Astrocyte (in vitro differentiated cells and primary cell): Measurements from ENCODE around the gene TMEM179. TPM values are rescaled to one million over a fixed set of nuclear protein-coding genes. Genes with fewer than 3 reads are reported as not detected.

Experiments used
- DNase-seq: peaks from one replicate; pipeline ENCODE4 v3.0.0-alpha.2; 2010; ENCODE audit warnings: low read depth
- FAIRE-seq: peaks from 2 replicates; lab custom pipeline; 2011; peaks lifted over from hg19 to GRCh38; lab: Jason Lieb, UNC
- H2AFZ ChIP-seq: 2 replicates; pipeline ENCODE4 v1.6.0; 2012; ENCODE audit warnings: low read depth, low read length, inconsistent platforms
- H3K27ac ChIP-seq: 2 replicates; pipeline ENCODE4 v1.5.1; 2011; ENCODE audit warnings: low read depth, low read length, inconsistent platforms
- H3K27me3 ChIP-seq: 2 replicates; pipeline ENCODE4 v1.6.0; 2011; ENCODE audit warnings: low read length, inconsistent platforms; ENCODE audit not compliant: insufficient read depth
- H3K36me3 ChIP-seq: 2 replicates; pipeline ENCODE4 v1.5.1; 2011; ENCODE audit warnings: low read length, inconsistent platforms; ENCODE audit not compliant: insufficient read depth
- H3K4me1 ChIP-seq: 2 replicates; pipeline ENCODE4 v1.5.1; 2011; ENCODE audit warnings: low read length, inconsistent platforms; ENCODE audit not compliant: insufficient read depth
- H3K4me2 ChIP-seq: 2 replicates; pipeline ENCODE4 v1.6.0; 2012; ENCODE audit warnings: low read length, inconsistent platforms
- H3K4me3 ChIP-seq: 2 replicates; pipeline ENCODE4 v1.5.1; 2011; ENCODE audit warnings: low read depth, mild to moderate bottlenecking, low read length, inconsistent platforms; ENCODE audit not compliant: insufficient read depth
- H3K79me2 ChIP-seq: 2 replicates; pipeline ENCODE4 v1.6.0; 2012; ENCODE audit warnings: mild to moderate bottlenecking, low read length, inconsistent platforms; ENCODE audit not compliant: insufficient read depth
- H3K9ac ChIP-seq: 2 replicates; pipeline ENCODE4 v1.6.0; 2012; ENCODE audit warnings: mild to moderate bottlenecking, low read length, inconsistent platforms
- H3K9me3 ChIP-seq: 2 replicates; pipeline ENCODE4 v1.5.1; 2012; ENCODE audit warnings: low read depth, mild to moderate bottlenecking, low read length, inconsistent platforms; ENCODE audit not compliant: insufficient read depth
- H4K20me1 ChIP-seq: 2 replicates; pipeline ENCODE4 v1.6.0; 2012; ENCODE audit warnings: low read length, inconsistent platforms; ENCODE audit not compliant: insufficient read depth
- H3K27ac Mint-ChIP-seq: one replicate; pipeline ENCODE4 v1.8.0; 2021; ENCODE audit warnings: mild to moderate bottlenecking, mixed read lengths; ENCODE audit not compliant: unreplicated experiment
- H3K27me3 Mint-ChIP-seq: one replicate; pipeline ENCODE4 v1.8.0; 2021; ENCODE audit warnings: low read depth, mixed read lengths; ENCODE audit not compliant: unreplicated experiment
- H3K36me3 Mint-ChIP-seq: one replicate; pipeline ENCODE4 v1.8.0; 2021; ENCODE audit warnings: low read depth, mixed read lengths; ENCODE audit not compliant: unreplicated experiment
- H3K4me1 Mint-ChIP-seq: one replicate; pipeline ENCODE4 v1.8.0; 2021; ENCODE audit warnings: low read depth, mixed read lengths; ENCODE audit not compliant: unreplicated experiment
- H3K4me3 Mint-ChIP-seq: one replicate; pipeline ENCODE4 v1.8.0; 2021; ENCODE audit warnings: mild to moderate bottlenecking, moderate library complexity, mixed read lengths; ENCODE audit not compliant: unreplicated experiment
- H3K9me3 Mint-ChIP-seq: one replicate; pipeline ENCODE4 v1.8.0; 2021; ENCODE audit warnings: mild to moderate bottlenecking, mixed read lengths; ENCODE audit not compliant: unreplicated experiment
- EZH2 ChIP-seq: IDR thresholded peaks from 2 replicates; pipeline ENCODE4 v1.6.1; 2012; ENCODE audit warnings: mild to moderate bottlenecking, low read length, inconsistent platforms; ENCODE audit not compliant: insufficient read depth
- total RNA-seq: library from RNA; stranded (reverse); gene quantifications from 2 replicates; pipeline ENCODE4 v1.2.1, GENCODE V29; 2021
- TF ChIP-seq, protein P1 (sequence below): IDR thresholded peaks from 2 replicates; pipeline ENCODE4 v1.5.1; 2011; ENCODE audit warnings: low read depth, mild to moderate bottlenecking, inconsistent platforms, low read length, moderate library complexity; ENCODE audit not compliant: insufficient read depth

The TMEM179 gene
- total RNA-seq, 1 donor from 2014 or later: 0.82 TPM

DNA sequence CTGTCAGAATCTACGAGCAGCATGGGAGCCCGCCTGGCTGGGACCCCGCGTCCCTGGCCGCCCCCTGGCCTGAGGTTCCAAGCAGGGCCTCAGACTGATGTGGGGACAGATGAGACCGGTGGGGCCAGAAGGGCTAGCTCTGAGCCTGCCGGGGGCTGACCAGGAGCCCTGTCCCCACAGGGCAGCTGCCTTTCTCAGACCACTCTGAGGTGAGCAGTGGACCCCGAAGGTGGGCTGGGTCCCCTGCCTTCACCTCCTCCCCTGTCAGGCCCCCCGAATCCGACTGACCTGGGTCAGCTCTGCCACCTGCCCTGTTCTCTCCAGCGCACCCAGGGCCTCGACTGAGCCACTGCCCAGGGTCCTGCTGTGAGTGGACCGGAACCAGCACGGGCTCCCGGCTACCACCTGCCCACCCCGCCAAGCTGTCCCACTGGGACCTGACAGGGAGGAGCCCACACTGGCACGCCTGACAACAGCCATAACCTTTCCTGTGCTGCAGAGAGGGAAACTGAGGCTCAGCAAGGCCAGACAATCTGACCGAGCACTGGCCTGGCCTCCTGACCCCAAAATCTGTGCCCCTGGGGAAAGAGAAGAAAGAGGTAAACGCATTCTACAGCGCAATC, 29.7 kb upstream of the TMEM179 start:
- Mint-ChIP-seq H3K27me3 (peaks cover 21% of the 10 kb centered on the region), H3K4me3 (no peak overlapping the region), H3K36me3 (no peaks in the 10 kb centered on the region), H3K9me3 (peaks cover under 1% of the 10 kb centered on the region), H3K4me1 (no peaks in the 10 kb centered on the region), H3K27ac (no peak overlapping the region)
- H3K4me3 ChIP-seq: no peak overlapping the region
- H3K27me3 ChIP-seq: peaks cover 11% of the 10 kb centered on the region
- no peaks in the 10 kb centered on the region for H3K36me3 ChIP-seq
- no peaks in the 10 kb centered on the region for H3K79me2 ChIP-seq
- H3K9me3 ChIP-seq: no peaks in the 10 kb centered on the region
- H3K9ac ChIP-seq: no peak overlapping the region
- no peaks in the 10 kb centered on the region for H3K4me1 ChIP-seq
- FAIRE-seq: no peak
- TF ChIP-seq, protein P1, sequence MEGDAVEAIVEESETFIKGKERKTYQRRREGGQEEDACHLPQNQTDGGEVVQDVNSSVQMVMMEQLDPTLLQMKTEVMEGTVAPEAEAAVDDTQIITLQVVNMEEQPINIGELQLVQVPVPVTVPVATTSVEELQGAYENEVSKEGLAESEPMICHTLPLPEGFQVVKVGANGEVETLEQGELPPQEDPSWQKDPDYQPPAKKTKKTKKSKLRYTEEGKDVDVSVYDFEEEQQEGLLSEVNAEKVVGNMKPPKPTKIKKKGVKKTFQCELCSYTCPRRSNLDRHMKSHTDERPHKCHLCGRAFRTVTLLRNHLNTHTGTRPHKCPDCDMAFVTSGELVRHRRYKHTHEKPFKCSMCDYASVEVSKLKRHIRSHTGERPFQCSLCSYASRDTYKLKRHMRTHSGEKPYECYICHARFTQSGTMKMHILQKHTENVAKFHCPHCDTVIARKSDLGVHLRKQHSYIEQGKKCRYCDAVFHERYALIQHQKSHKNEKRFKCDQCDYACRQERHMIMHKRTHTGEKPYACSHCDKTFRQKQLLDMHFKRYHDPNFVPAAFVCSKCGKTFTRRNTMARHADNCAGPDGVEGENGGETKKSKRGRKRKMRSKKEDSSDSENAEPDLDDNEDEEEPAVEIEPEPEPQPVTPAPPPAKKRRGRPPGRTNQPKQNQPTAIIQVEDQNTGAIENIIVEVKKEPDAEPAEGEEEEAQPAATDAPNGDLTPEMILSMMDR: no peak
- no peak for TF ChIP-seq EZH2
- no peaks in the 10 kb centered on the region for H4K20me1 ChIP-seq
- no peak overlapping the region for H3K27ac ChIP-seq
- H2AFZ ChIP-seq: no peak overlapping the region
- H3K4me2 ChIP-seq: no peak overlapping the region
- no peak for DNase-seq

DNA sequence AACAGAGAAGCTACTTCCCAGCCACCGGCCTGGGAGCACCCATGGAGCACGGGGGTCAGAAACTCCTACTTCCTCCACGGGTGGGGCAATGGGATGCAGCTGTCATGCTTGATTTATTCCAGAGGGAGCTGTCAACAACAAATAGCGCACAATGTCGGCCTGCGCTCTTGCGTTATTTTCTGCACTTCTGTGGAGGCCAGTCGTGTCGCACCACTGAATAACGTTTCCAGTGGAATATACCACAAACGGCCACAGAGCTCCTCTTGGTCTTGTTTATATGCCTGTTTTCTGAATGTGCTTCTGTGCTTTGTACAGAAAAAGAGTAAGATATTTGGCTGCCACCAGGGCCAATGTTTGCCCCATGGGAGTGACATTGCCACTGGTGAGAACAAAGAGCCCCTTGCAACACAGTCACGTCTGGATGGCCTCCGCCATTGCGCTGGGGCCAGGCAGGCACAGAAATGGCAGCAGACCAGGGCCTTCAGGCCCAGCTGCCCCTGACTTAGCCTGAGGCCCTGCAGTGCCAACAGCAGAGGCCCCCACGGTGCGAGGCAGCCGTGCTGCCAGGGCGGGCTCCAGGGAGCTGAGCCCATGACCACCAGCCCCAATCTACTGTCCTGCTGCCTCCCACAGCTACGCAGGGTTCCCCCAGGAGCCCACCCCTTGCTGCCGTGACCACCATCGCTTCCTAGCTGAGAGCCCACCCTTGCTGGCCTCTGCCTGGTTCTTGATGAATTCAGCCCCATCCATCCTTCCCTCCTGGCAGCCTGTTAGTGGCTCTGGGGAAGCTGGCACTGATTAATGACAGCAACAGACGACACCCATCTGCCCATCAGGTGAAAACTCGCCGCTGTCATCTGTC, 28.9 kb upstream of the TMEM179 start:
- Histone ChIP-seq H3K79me2 (no peaks in the 10 kb centered on the region), H3K4me1 (no peaks in the 10 kb centered on the region), H3K36me3 (no peaks in the 10 kb centered on the region), H3K9me3 (no peaks in the 10 kb centered on the region), H4K20me1 (no peaks in the 10 kb centered on the region), H3K4me3 (no peak overlapping the region), H3K9ac (no peak overlapping the region), H2AFZ (no peak overlapping the region), H3K27ac (no peak overlapping the region), H3K4me2 (no peak overlapping the region), H3K27me3 (peaks cover 5% of the 10 kb centered on the region)
- H3K9me3 Mint-ChIP-seq: peaks cover 4% of the 10 kb centered on the region
- no peaks in the 10 kb centered on the region for H3K36me3 Mint-ChIP-seq
- no peaks in the 10 kb centered on the region for H3K4me1 Mint-ChIP-seq
- TF ChIP-seq, protein P1: no peak
- TF ChIP-seq EZH2: no peak
- H3K27me3 Mint-ChIP-seq: peaks cover 19% of the 10 kb centered on the region
- DNase-seq (no peak), FAIRE-seq (no peak)
- H3K4me3 Mint-ChIP-seq: no peak overlapping the region
- H3K27ac Mint-ChIP-seq: no peak overlapping the region

DNA sequence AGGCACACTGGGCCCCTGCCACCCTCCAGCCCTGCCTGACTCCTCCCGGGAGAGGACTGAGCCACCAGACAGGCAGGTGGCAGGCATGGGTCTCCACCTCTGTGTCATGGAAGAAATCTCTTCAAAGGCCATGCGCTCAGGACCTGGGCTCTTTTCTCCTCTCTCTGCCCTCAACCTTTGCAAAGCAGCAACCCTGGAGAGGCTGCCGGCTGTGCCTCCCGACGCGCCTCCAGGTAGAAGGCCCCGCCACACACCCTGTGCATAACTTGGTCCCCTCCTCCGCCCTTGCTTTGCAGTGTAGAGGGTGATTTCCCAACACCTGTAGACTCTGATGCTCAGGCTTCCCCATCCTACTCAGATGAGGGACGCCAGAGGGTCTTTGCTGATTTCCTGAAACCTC, 28.2 kb upstream of the TMEM179 start:
- Mint-ChIP-seq H3K4me1 (no peaks in the 10 kb centered on the region), H3K36me3 (no peaks in the 10 kb centered on the region), H3K27me3 (peaks cover 15% of the 10 kb centered on the region), H3K4me3 (no peak overlapping the region), H3K9me3 (peaks cover 7% of the 10 kb centered on the region), H3K27ac (no peak overlapping the region)
- no peak overlapping the region for H2AFZ ChIP-seq
- DNase-seq (no peak), FAIRE-seq (no peak)
- no peaks in the 10 kb centered on the region for H3K4me1 ChIP-seq
- H3K9ac ChIP-seq: no peak overlapping the region
- TF ChIP-seq EZH2: no peak
- TF ChIP-seq, protein P1: no peak
- no peaks in the 10 kb centered on the region for H4K20me1 ChIP-seq
- no peaks in the 10 kb centered on the region for H3K36me3 ChIP-seq
- H3K4me2 ChIP-seq: no peak overlapping the region
- H3K4me3 ChIP-seq: no peak overlapping the region
- no peaks in the 10 kb centered on the region for H3K9me3 ChIP-seq
- no peak overlapping the region for H3K27ac ChIP-seq
- H3K27me3 ChIP-seq: no peaks in the 10 kb centered on the region
- no peaks in the 10 kb centered on the region for H3K79me2 ChIP-seq
